KMS-11 (cell line): ENCODE data around the gene ASB15.
A peak's percentile ranks its signal among the peaks of the same experiment; 100 is the strongest.

ENCODE experiments used
- H2AFZ ChIP-seq: fragments of 200-600 bp; sonication (generic); 2 replicates; pipeline ENCODE4 v1.6.1; 2016; ENCODE audit warnings: antibody characterized with exemption, mixed run types, low read depth
- H3K27ac ChIP-seq: fragments of 200-600 bp; sonication (generic); 2 replicates; pipeline ENCODE4 v1.6.1; 2016; ENCODE audit warnings: mild to moderate bottlenecking, mixed run types
- H3K27me3 ChIP-seq: fragments of 200-600 bp; sonication (generic); 2 replicates; pipeline ENCODE4 v1.6.1; 2017; ENCODE audit warnings: mild to moderate bottlenecking, low read depth, mixed run types, moderate library complexity; ENCODE audit not compliant: insufficient read depth
- H3K36me3 ChIP-seq: fragments of 200-600 bp; sonication (generic); 2 replicates; pipeline ENCODE4 v1.6.1; 2017; ENCODE audit warnings: mild to moderate bottlenecking, mixed run types; ENCODE audit not compliant: insufficient read depth
- H3K4me1 ChIP-seq: fragments of 200-600 bp; sonication (generic); 2 replicates; pipeline ENCODE4 v1.6.1; 2016; ENCODE audit warnings: mild to moderate bottlenecking, low read depth, mixed run types; ENCODE audit not compliant: poor library complexity, severe bottlenecking
- H3K4me2 ChIP-seq: fragments of 200-600 bp; sonication (generic); 2 replicates; pipeline ENCODE4 v1.7.0; 2016; ENCODE audit warnings: mild to moderate bottlenecking, mixed run types
- H3K4me3 ChIP-seq: fragments of 200-600 bp; sonication (generic); IDR thresholded peaks from 2 replicates; pipeline ENCODE4 v1.6.1; 2017; ENCODE audit warnings: low read depth, low read length, mixed read lengths; ENCODE audit not compliant: insufficient read depth
- H3K79me2 ChIP-seq: fragments of 200-600 bp; sonication (generic); 2 replicates; pipeline ENCODE4 v1.6.1; 2016; ENCODE audit warnings: low read depth, mixed run types; ENCODE audit not compliant: insufficient read depth
- H3K9ac ChIP-seq: fragments of 200-600 bp; sonication (generic); 2 replicates; pipeline ENCODE4 v1.6.1; 2016; ENCODE audit warnings: mild to moderate bottlenecking, mixed run types
- H4K20me1 ChIP-seq: fragments of 200-600 bp; sonication (generic); 2 replicates; pipeline ENCODE4 v1.6.1; 2016; ENCODE audit warnings: mild to moderate bottlenecking, mixed run types; ENCODE audit not compliant: insufficient read depth
- CTCF ChIP-seq: fragments of 200-600 bp; sonication (generic); conservative IDR thresholded peaks from 2 replicates; pipeline ENCODE4 v1.6.1; 2017; ENCODE audit warnings: low read depth, mild to moderate bottlenecking, antibody characterized with exemption, low read length, moderate library complexity, mixed read lengths

ASB15 gene

DNA sequence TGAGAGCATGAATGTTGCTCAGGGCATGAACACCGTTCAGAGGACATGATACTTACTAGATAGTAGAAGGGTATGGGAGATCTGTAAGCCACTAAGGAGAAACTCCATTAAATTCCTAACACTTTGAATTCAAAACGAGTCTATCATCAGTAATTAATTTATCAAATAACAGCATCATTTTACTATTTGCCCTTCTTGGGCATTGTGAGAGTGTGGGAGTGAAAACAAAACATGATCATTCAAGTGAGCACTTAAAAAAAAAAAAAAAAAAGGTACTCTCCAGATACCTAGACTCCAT, 20.5 kb upstream of the ASB15 start:
- no peaks in the 10 kb centered on the region for H3K79me2 ChIP-seq
- no peaks in the 10 kb centered on the region for H3K36me3 ChIP-seq
- H3K9ac ChIP-seq, result no peak overlapping the region
- H2AFZ ChIP-seq, result peak overlapping the region; percentile 44
- peak; percentile 42 for TF ChIP-seq CTCF
- H3K4me3 ChIP-seq, result no peak overlapping the region
- no peak overlapping the region for H3K27ac ChIP-seq
- H4K20me1 ChIP-seq, result no peaks in the 10 kb centered on the region
- H3K4me1 ChIP-seq, result no peaks in the 10 kb centered on the region
- H3K27me3 ChIP-seq, result no peaks in the 10 kb centered on the region
- peak overlapping the region; percentile 7; the same call in 1 of the 2 replicates for H3K4me2 ChIP-seq

GRCh38 chr7:123583821-123584220, 17.8 kb upstream of the ASB15 start:
- Histone ChIP-seq H3K4me3 (no peak overlapping the region), H3K4me1 (no peaks in the 10 kb centered on the region), H3K9ac (no peak overlapping the region), H3K27ac (no peak overlapping the region), H3K36me3 (no peaks in the 10 kb centered on the region), H2AFZ (no peak overlapping the region), H3K79me2 (no peaks in the 10 kb centered on the region), H3K4me2 (no peak overlapping the region), H4K20me1 (no peaks in the 10 kb centered on the region), H3K27me3 (no peaks in the 10 kb centered on the region)
- TF ChIP-seq CTCF, result no peak

DNA sequence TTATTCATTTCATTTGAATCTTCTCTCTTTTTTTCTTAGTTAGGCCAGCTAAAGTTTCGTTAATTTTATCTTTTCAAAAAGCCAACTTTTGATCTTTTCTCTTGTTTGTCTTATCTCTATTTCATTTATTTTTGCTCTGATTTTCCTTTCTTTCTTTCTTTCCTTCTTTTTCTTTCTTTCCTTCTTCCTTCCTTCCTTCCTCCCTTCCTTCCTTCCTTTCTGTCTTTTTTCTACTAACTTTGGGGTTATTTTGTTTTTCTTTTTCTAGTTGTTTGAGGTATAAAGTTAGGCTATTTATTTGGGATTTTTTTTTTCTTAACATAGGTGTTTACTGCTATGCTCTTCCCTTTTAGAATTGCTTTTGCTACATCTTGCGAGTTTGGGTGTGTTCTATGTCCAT, 13.2 kb upstream of the ASB15 start:
- TF ChIP-seq CTCF, result no peak
- Histone ChIP-seq H3K4me2 (no peak overlapping the region), H3K27ac (no peak overlapping the region), H3K79me2 (no peaks in the 10 kb centered on the region), H3K4me3 (no peak overlapping the region), H3K9ac (no peak overlapping the region), H4K20me1 (no peaks in the 10 kb centered on the region), H2AFZ (no peak overlapping the region), H3K36me3 (no peaks in the 10 kb centered on the region), H3K27me3 (no peaks in the 10 kb centered on the region), H3K4me1 (no peaks in the 10 kb centered on the region)

DNA sequence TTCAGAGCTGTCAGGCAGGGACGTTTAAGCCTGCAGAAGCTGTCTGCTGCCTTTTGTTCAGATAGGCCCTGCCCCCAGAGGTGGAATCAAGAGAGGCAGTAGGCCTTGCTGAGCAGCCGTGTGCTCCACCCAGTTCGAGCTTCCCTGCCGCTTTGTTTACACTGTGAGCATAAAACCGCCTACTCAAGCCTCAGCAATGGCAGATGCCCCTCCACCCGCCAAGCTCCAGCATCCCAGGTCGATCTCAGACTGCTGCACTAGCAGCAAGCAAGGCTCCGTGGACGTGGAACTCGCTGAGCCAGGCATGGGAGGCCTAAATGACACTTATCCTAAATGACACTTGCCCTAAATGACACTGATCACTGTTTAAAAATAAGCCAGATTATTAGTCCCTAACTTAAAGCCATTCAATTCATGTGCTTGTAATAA, 6.8 kb upstream of the ASB15 start:
- TF ChIP-seq CTCF, result no peak
- no peak overlapping the region for H3K27ac ChIP-seq
- no peak overlapping the region for H3K4me3 ChIP-seq
- H2AFZ ChIP-seq, result no peak overlapping the region
- H3K36me3 ChIP-seq, result no peaks in the 10 kb centered on the region
- no peaks in the 10 kb centered on the region for H4K20me1 ChIP-seq
- H3K79me2 ChIP-seq, result no peaks in the 10 kb centered on the region
- H3K27me3 ChIP-seq, result no peaks in the 10 kb centered on the region
- no peaks in the 10 kb centered on the region for H3K4me1 ChIP-seq
- no peak overlapping the region for H3K9ac ChIP-seq
- no peak overlapping the region for H3K4me2 ChIP-seq

- H2AFZ ChIP-seq, result no peak overlapping the region
- no peaks in the 10 kb centered on the region for H4K20me1 ChIP-seq
- H3K79me2 ChIP-seq, result no peaks in the 10 kb centered on the region
- no peaks in the 10 kb centered on the region for H3K4me1 ChIP-seq
- H3K36me3 ChIP-seq, result no peaks in the 10 kb centered on the region
- H3K4me2 ChIP-seq, result no peak overlapping the region
- H3K4me3 ChIP-seq, result no peak overlapping the region
- TF ChIP-seq CTCF, result no peak
- H3K9ac ChIP-seq, result no peak overlapping the region
- H3K27me3 ChIP-seq, result no peaks in the 10 kb centered on the region
- H3K27ac ChIP-seq, result no peak overlapping the region
These were observed 3.0 kb upstream of the ASB15 start for GRCh38 chr7:123598657-123599056.
